ENCODE results near the gene SMIM8.

Gene SMIM8

DNA sequence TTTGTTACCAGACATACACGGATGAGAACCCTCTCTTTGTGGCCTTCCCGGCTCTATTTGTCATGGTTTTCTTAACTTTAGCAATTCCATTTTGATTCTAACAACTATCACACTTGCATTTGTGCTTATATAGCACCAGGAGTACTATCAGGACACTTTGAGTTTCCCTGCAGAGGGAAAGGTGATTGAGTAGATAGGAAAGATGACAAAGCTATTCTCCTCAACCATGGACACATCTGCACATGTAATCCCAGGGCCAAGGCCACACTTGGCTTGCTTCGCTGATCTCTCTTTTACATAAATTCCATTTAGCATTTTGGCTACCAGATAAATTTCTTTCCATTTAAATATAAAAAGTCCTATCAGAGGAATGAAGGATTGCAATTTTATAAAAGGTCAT is 62.1 kb downstream of the SMIM8 start:
- DNase-seq (ENCODE audit: low spot score) (no peak), FAIRE-seq (no peak)

DNA sequence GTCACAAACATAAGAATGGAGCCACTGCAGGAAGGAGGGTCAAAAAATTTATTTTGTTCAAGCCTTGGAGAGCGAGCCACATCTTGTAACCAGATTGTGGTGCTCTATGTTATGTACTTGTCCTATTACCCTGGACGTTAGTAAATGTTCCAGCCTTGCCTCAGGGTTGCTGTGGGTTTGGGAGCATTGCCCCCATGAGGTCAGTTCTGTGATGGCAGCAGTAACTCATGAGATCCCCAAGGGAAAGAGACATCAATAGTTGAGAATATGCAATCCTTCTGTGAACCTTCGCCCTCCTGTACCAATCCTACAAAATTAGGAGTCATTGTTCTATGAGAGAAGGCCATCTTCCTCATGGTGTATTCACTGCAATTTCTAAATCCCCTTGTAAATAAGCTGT is 68.9 kb downstream of the SMIM8 start:
- DNase-seq (ENCODE audit: low spot score) (peak; percentile 7), FAIRE-seq (no peak)
